H1 (cell line): Measurements from ENCODE around the gene ELOVL4. TPM values are rescaled to one million over a fixed set of nuclear protein-coding genes. Genes with fewer than 3 reads are reported as not detected.

Experiments used
- CTCF ChIA-PET: fragments of 300-600 bp; sonication (Branson Sonifier 250); formaldehyde crosslinking; loops from one replicate; lab custom pipeline; 2021; ENCODE audit not compliant: partially characterized antibody; lab: Charles Lee
- POLR2A ChIA-PET: fragments of 300-600 bp; sonication (Branson Sonifier 250); formaldehyde crosslinking; loops from one replicate; lab custom pipeline; 2021; ENCODE audit warnings: inconsistent platforms; ENCODE audit not compliant: partially characterized antibody; lab: Charles Lee
- DNase-seq, 2 experiments: peaks; one replicate each; pipeline versions ENCODE4 v3.0.0 to v3.0.0-alpha.2; 2010 to 2022; ENCODE audit warnings: low spot score in 2 of 2, low read depth in 1 of 2, mixed read lengths in 1 of 2
- FAIRE-seq: peaks from 2 replicates; lab custom pipeline; 2011; peaks lifted over from hg19 to GRCh38; lab: Jason Lieb, UNC
- H2AFZ ChIP-seq: 2 replicates; pipeline ENCODE4 v1.8.1; 2012; ENCODE audit warnings: low read length, inconsistent platforms
- H2AK5ac ChIP-seq: 2 replicates; pipeline ENCODE4 v1.6.1; 2013; ENCODE audit warnings: low read depth, low read length
- H2BK120ac ChIP-seq: replicated peaks from 2 replicates; pipeline ENCODE3; 2013; ENCODE audit warnings: low read depth, low read length, inconsistent platforms
- H2BK12ac ChIP-seq: 2 replicates; pipeline ENCODE4 v1.6.1; 2013; ENCODE audit warnings: low read depth, low read length
- H2BK15ac ChIP-seq: 2 replicates; pipeline ENCODE4 v1.6.1; 2013; ENCODE audit warnings: low read length
- H2BK20ac ChIP-seq: 2 replicates; pipeline ENCODE4 v1.6.1; 2013; ENCODE audit warnings: low read length
- H2BK5ac ChIP-seq: 2 replicates; pipeline ENCODE4 v1.6.1; 2013; ENCODE audit warnings: low read depth, low read length
- H3K14ac ChIP-seq: 2 replicates; pipeline ENCODE4 v1.6.1; 2013; ENCODE audit warnings: inconsistent platforms; ENCODE audit not compliant: insufficient read length
- H3K18ac ChIP-seq: 2 replicates; pipeline ENCODE4 v1.6.1; 2013; ENCODE audit warnings: low read length; ENCODE audit errors: extremely low read depth
- H3K23ac ChIP-seq: 2 replicates; pipeline ENCODE4 v1.6.1; 2013; ENCODE audit warnings: inconsistent platforms; ENCODE audit not compliant: insufficient read length
- H3K23me2 ChIP-seq: 2 replicates; pipeline ENCODE4 v1.6.1; 2013; ENCODE audit warnings: low read depth, low read length
- H3K27ac ChIP-seq: 2 replicates; pipeline ENCODE4 v1.6.1; 2011; ENCODE audit warnings: low read depth, low read length, inconsistent platforms
- H3K27me3 ChIP-seq, 4 experiments: replicated peaks in 1 of 4; 1 replicate in 1 of 4; 2 replicates in 3 of 4; pipeline versions ENCODE4 v1.6.1 to v1.8.1; 2011 to 2013; ENCODE audit warnings: low read length in 3 of 4, mild to moderate bottlenecking in 3 of 4, inconsistent platforms in 2 of 4, mixed read lengths in 2 of 4, moderate library complexity in 1 of 4; ENCODE audit not compliant: control insufficient read depth in 3 of 4, insufficient read depth in 3 of 4; ENCODE audit errors: extremely low read depth in 1 of 4
- H3K36me3 ChIP-seq, 4 experiments: 2 replicates each; pipeline versions ENCODE4 v1.6.1 to v1.8.1; 2011 to 2013; ENCODE audit warnings: mild to moderate bottlenecking in 4 of 4, low read length in 3 of 4, moderate library complexity in 2 of 4, control low read depth in 1 of 4, inconsistent platforms in 1 of 4; ENCODE audit not compliant: insufficient read depth in 4 of 4, control insufficient read depth in 2 of 4
- H3K4ac ChIP-seq: replicated peaks from 2 replicates; pipeline ENCODE3; 2013; ENCODE audit warnings: low read length, low read depth, mixed read lengths, inconsistent platforms; ENCODE audit not compliant: insufficient read length
- H3K4me1 ChIP-seq, 4 experiments: replicated peaks in 1 of 4; 1 replicate in 1 of 4; 2 replicates in 3 of 4; pipeline versions ENCODE4 v1.6.1 to v1.8.1; 2011 to 2013; ENCODE audit warnings: low read length in 3 of 4, inconsistent platforms in 2 of 4, mixed read lengths in 1 of 4; ENCODE audit not compliant: insufficient read depth in 4 of 4, control insufficient read depth in 3 of 4
- H3K4me2 ChIP-seq, 2 experiments: 2 replicates each; pipeline versions ENCODE4 v1.6.1 to v1.8.1; 2011 to 2013; ENCODE audit warnings: low read depth in 2 of 2, low read length in 2 of 2, control low read depth in 1 of 2, inconsistent platforms in 1 of 2, mild to moderate bottlenecking in 1 of 2; ENCODE audit not compliant: insufficient read depth in 1 of 2
- H3K4me3 ChIP-seq, 4 experiments: fragments of 200-600, 300-600 bp in 1 of 4; sonication (generic), shearing (Covaris generic), sonication (Bioruptor Twin) in 1 of 4; 2 replicates each; pipeline versions ENCODE4 v1.5.1 to v1.8.1; 2011 to 2016; ENCODE audit warnings: low read length in 4 of 4, low read depth in 3 of 4, control low read depth in 2 of 4, inconsistent platforms in 2 of 4, mild to moderate bottlenecking in 2 of 4, mixed read lengths in 1 of 4, moderate library complexity in 1 of 4; ENCODE audit not compliant: insufficient read depth in 2 of 4; ENCODE audit errors: extremely low read depth in 1 of 4
- H3K56ac ChIP-seq: replicated peaks from 2 replicates; pipeline ENCODE3; 2013; ENCODE audit warnings: low read depth, mild to moderate bottlenecking, mixed read lengths, low read length, inconsistent platforms; ENCODE audit not compliant: insufficient read length
- H3K79me1 ChIP-seq: 2 replicates; pipeline ENCODE4 v1.6.1; 2013; ENCODE audit warnings: low read depth, low read length, control low read depth
- H3K79me2 ChIP-seq, 2 experiments: 2 replicates each; pipeline versions ENCODE4 v1.6.1 to v1.8.1; 2012 to 2013; ENCODE audit warnings: low read length in 2 of 2, mild to moderate bottlenecking in 2 of 2, inconsistent platforms in 1 of 2; ENCODE audit not compliant: insufficient read depth in 2 of 2, control insufficient read depth in 1 of 2
- H3K9ac ChIP-seq, 4 experiments: replicated peaks in 1 of 4; 1 replicate in 1 of 4; 2 replicates in 3 of 4; pipeline versions ENCODE4 v1.6.1 to v1.8.1; 2011 to 2013; ENCODE audit warnings: low read depth in 3 of 4, low read length in 3 of 4, control low read depth in 2 of 4, mild to moderate bottlenecking in 2 of 4, moderate library complexity in 2 of 4, inconsistent platforms in 1 of 4; ENCODE audit errors: extremely low read depth in 1 of 4
- H3K9me3 ChIP-seq, 2 experiments: 2 replicates each; pipeline versions ENCODE4 v1.6.1 to v1.8.1; 2012 to 2013; ENCODE audit warnings: mild to moderate bottlenecking in 2 of 2, moderate library complexity in 2 of 2, control low read depth in 1 of 2, inconsistent platforms in 1 of 2, low read depth in 1 of 2, low read length in 1 of 2, mixed read lengths in 1 of 2; ENCODE audit not compliant: insufficient read depth in 2 of 2
- H4K20me1 ChIP-seq, 2 experiments: replicated peaks in 1 of 2; 2 replicates each; pipeline versions ENCODE3 to v1.8.1; 2011 to 2013; ENCODE audit warnings: inconsistent platforms in 2 of 2, low read length in 2 of 2, mild to moderate bottlenecking in 1 of 2; ENCODE audit not compliant: insufficient read depth in 2 of 2, control insufficient read depth in 1 of 2
- H4K5ac ChIP-seq: 2 replicates; pipeline ENCODE4 v1.6.1; 2013; ENCODE audit warnings: low read length, low read depth, mixed read lengths, inconsistent platforms; ENCODE audit not compliant: insufficient read length
- H4K8ac ChIP-seq: 2 replicates; pipeline ENCODE4 v1.8.0; 2013; ENCODE audit warnings: mild to moderate bottlenecking, moderate library complexity, low read length, inconsistent platforms; ENCODE audit not compliant: insufficient read depth; ENCODE audit errors: extremely low read depth
- H4K91ac ChIP-seq: replicated peaks from 2 replicates; pipeline ENCODE3; 2013; ENCODE audit warnings: low read length, mixed read lengths, inconsistent platforms; ENCODE audit not compliant: insufficient read length
- CHD2 ChIP-seq: IDR thresholded peaks from 2 replicates; pipeline ENCODE4 v1.6.1; 2012; ENCODE audit warnings: low read length, improper control_type of control experiment
- E2F6 ChIP-seq: IDR thresholded peaks from 2 replicates; pipeline ENCODE4 v1.6.1; 2012; ENCODE audit warnings: inconsistent platforms
- KDM1A ChIP-seq: fragments of 200-600, 300-600 bp; sonication (generic); IDR thresholded peaks from 2 replicates; pipeline ENCODE4 v1.7.1; 2016; ENCODE audit warnings: mild to moderate bottlenecking, low read length, borderline replicate concordance
- KDM4A ChIP-seq: IDR thresholded peaks from one replicate; pipeline ENCODE4 v1.7.1; 2012; ENCODE audit warnings: low read depth, mild to moderate bottlenecking, moderate library complexity, low read length, inconsistent platforms; ENCODE audit not compliant: severe bottlenecking
- SP4 ChIP-seq: IDR thresholded peaks from 2 replicates; pipeline ENCODE4 v1.6.1; 2012; ENCODE audit warnings: low read length, inconsistent platforms
- WGBS, 2 experiments: shearing (Covaris generic) in 1 of 2; methylation state at CpG; one replicate each; pipeline versions ENCODE4 v1.1.6 to v1.1.7; 2013 to 2015; ENCODE audit warnings: low lambda C conversion rate in 2 of 2, mixed read lengths in 2 of 2, inconsistent platforms in 1 of 2, low coverage in 1 of 2, missing lambda C conversion rate in 1 of 2; ENCODE audit not compliant: insufficient replicate concordance in 2 of 2, insufficient coverage in 1 of 2, insufficient read length in 1 of 2; ENCODE audit errors: extremely low coverage in 1 of 2, missing lambda C conversion rate in 1 of 2; 5-methylcytosine and 5-hydroxymethylcytosine counted together
- polyA plus RNA-seq, 7 experiments: library from polyadenylated mRNA; depleted of rRNA in 3 of 7; stranded (reverse) in 5 of 7; unstranded in 2 of 7; fragments of >200 nt in 5 of 7; fragments of 200-250 nt in 2 of 7; gene quantifications; 1 replicate in 5 of 7; 2 replicates in 1 of 7; 4 replicates in 1 of 7; pipeline versions ENCODE4 v1.2.1 to v1.2.3, GENCODE V29; 2011 to 2013; ENCODE audit warnings: missing spikeins in 2 of 7, mixed read lengths in 2 of 7
- total RNA-seq: library from RNA; stranded (reverse); fragmentation: NEBNext Ultra II Directional; extraction: Animal tissue kit (Norgen Biotek cat#: 25700); gene quantifications from 2 replicates; pipeline ENCODE4 v1.2.1, GENCODE V29; 2021

ELOVL4 gene
- total and polyA plus RNA-seq, 2 of the 8 experiments (the other 6 are each of a cell fraction or from before 2014, with no cell fraction given), result 2.0 to 15.0 TPM

- H3K9ac ChIP-seq, result no peak overlapping the region
- TF ChIP-seq SP4 (no peak), CHD2 (no peak), KDM4A (no peak), E2F6 (no peak), KDM1A (no peak)
- H4K91ac ChIP-seq, result no peak overlapping the region
- H3K23ac ChIP-seq, result no peak overlapping the region
- H3K36me3 ChIP-seq, result no peaks in the 10 kb centered on the region
- no peaks in the 10 kb centered on the region for H3K79me1 ChIP-seq
- no peak overlapping the region for H2BK12ac ChIP-seq
- no peaks in the 10 kb centered on the region for H3K79me2 ChIP-seq
- H3K27me3 ChIP-seq, result no peaks in the 10 kb centered on the region
- POLR2A ChIA-PET, result no interaction called here
- no peak overlapping the region for H2BK20ac ChIP-seq
- no peak overlapping the region for H2BK15ac ChIP-seq
- no peaks in the 10 kb centered on the region for H4K20me1 ChIP-seq
- no peak overlapping the region for H3K14ac ChIP-seq
- no peak overlapping the region for H2AFZ ChIP-seq
- no peak overlapping the region for H2BK5ac ChIP-seq
- no peak overlapping the region for H3K56ac ChIP-seq
- H3K4me2 ChIP-seq, result no peak overlapping the region
- H3K4ac ChIP-seq, result no peak overlapping the region
- H3K18ac ChIP-seq, result no peak overlapping the region
- no peak overlapping the region for H4K8ac ChIP-seq
- 0 out of 4 replicates have a peak, but pooled peaks cover 0 to 3% of the 10 kb centered on the region in 2 experiments for H3K9me3 ChIP-seq
- H3K23me2 ChIP-seq, result 0 out of 2 replicates have a peak, but pooled peaks cover 2% of the 10 kb centered on the region
- no peak overlapping the region for H2BK120ac ChIP-seq
- 84% methylated on average over 1 of the region's 1 CpG; no CpG with 5 or more reads in 1 of the 2 experiments for WGBS, 2 experiments
- H4K5ac ChIP-seq, result no peak overlapping the region
- DNase-seq (no peak), FAIRE-seq (no peak)
- CTCF ChIA-PET, result interaction anchor here (1.2 to 2.6 kb wide), 3 partner anchors 19 to 195 kb away, joined by 3 to 8 read pairs (median 4); no protein-coding TSS in a partner anchor
- H2AK5ac ChIP-seq, result no peak overlapping the region
- no peak overlapping the region for H3K4me3 ChIP-seq
- H3K4me1 ChIP-seq, result no peaks in the 10 kb centered on the region
- H3K27ac ChIP-seq, result no peak overlapping the region
These were observed 49.3 kb downstream of the ELOVL4 start for GRCh38 chr6:79898076-79898475.
